NCI-H187 treated with DMSO at 0.1 percent for 48 hours (cell line): ENCODE results near the gene CETN3.

ENCODE experiments used
- DNase-seq: peaks from one replicate; lab custom pipeline; 2025; lab: John Stamatoyannopoulos, UW

CETN3 gene

GRCh38 chr5:90409318-90410177 lies at the start of gene CETN3:
TSS of gene CETN3 (minus strand) at chr5:90409756. CDS start at chr5:90409661, 95 bp downstream.
- peak; percentile 86 for DNase-seq

- no peak for DNase-seq
These were observed 37.4 kb upstream of the CETN3 start for GRCh38 chr5:90446961-90447360.

GRCh38 chr5:90440644-90441043 lies 31.1 kb upstream of the CETN3 start:
- DNase-seq = no peak

GRCh38 chr5:90438100-90438499 lies 28.5 kb upstream of the CETN3 start:
- no peak for DNase-seq

- DNase-seq = no peak
These were observed 28.1 kb upstream of the CETN3 start for GRCh38 chr5:90437663-90438062.

GRCh38 chr5:90434116-90434714 lies 24.7 kb upstream of the CETN3 start:
- no peak for DNase-seq

- no peak for DNase-seq
These were observed 14.7 kb upstream of the CETN3 start for GRCh38 chr5:90424245-90424644.

- no peak for DNase-seq
These were observed 11.6 kb upstream of the CETN3 start for GRCh38 chr5:90421136-90421535.

GRCh38 chr5:90418214-90418613 lies 8.7 kb upstream of the CETN3 start:
- no peak for DNase-seq

- no peak for DNase-seq
These were observed 714 bp upstream of the CETN3 start for GRCh38 chr5:90410178-90410762.

GRCh38 chr5:90408571-90409317 lies 812 bp downstream of the CETN3 start:
- DNase-seq = no peak

- no peak for DNase-seq
These were observed 3.1 kb downstream of the CETN3 start for GRCh38 chr5:90406466-90406865.

GRCh38 chr5:90402521-90403255 lies 6.9 kb downstream of the CETN3 start:
- DNase-seq = no peak

GRCh38 chr5:90399251-90399650 lies 10.3 kb downstream of the CETN3 start:
- no peak for DNase-seq

- DNase-seq = no peak
These were observed 10.8 kb downstream of the CETN3 start for GRCh38 chr5:90398726-90399125.

- no peak for DNase-seq
These were observed 14.6 kb downstream of the CETN3 start for GRCh38 chr5:90395005-90395404.

- no peak for DNase-seq
These were observed 18.6 kb downstream of the CETN3 start for GRCh38 chr5:90390928-90391327.

GRCh38 chr5:90390326-90390725 lies 19.2 kb downstream of the CETN3 start:
- no peak for DNase-seq

GRCh38 chr5:90387508-90387907 lies 22.0 kb downstream of the CETN3 start:
- DNase-seq = no peak

GRCh38 chr5:90386099-90386710 lies 23.4 kb downstream of the CETN3 start:
- DNase-seq = no peak

- no peak for DNase-seq
These were observed 25.2 kb downstream of the CETN3 start for GRCh38 chr5:90384389-90384788.
